Transverse colon (tissue), 4 donors: Measurements from ENCODE around the gene CCDC112. TPM values are rescaled to one million over a fixed set of nuclear protein-coding genes. Genes with fewer than 3 reads are reported as not detected.

ENCODE experiments used
- DNase-seq: peaks from one replicate; pipeline ENCODE4 v3.0.0-alpha.2; 2019
- H3K27ac ChIP-seq, 4 donors: fragments of 200-600 bp; sonication (generic); 2 replicates each; pipeline ENCODE4 v1.5.1; 2016 to 2018; ENCODE audit warnings: inconsistent platforms in 4 of 4
- H3K27me3 ChIP-seq: fragments of 200-600 bp; sonication (generic); 2 replicates; pipeline ENCODE4 v1.5.1; 2017; ENCODE audit warnings: inconsistent platforms
- H3K36me3 ChIP-seq, 4 donors: fragments of 200-600 bp; sonication (generic); 2 replicates each; pipeline ENCODE4 v1.5.1; 2017 to 2019; ENCODE audit warnings: inconsistent platforms in 4 of 4
- H3K4me1 ChIP-seq, 4 donors: fragments of 200-600 bp; sonication (generic); 2 replicates each; pipeline ENCODE4 v1.5.1; 2017 to 2020; ENCODE audit warnings: inconsistent platforms in 4 of 4
- H3K4me3 ChIP-seq, 4 donors: fragments of 200-600 bp; sonication (generic); 1 replicate in 1 of 4; 2 replicates in 3 of 4; pipeline versions ENCODE4 v1.5.1 to v1.6.1; 2017 to 2019; ENCODE audit warnings: inconsistent platforms in 4 of 4
- H3K9me3 ChIP-seq, 2 donors: fragments of 200-600 bp; sonication (generic); 2 replicates each; pipeline ENCODE4 v1.5.1; 2017 to 2019; ENCODE audit warnings: inconsistent platforms in 2 of 2
- CTCF ChIP-seq, 5 experiments: fragments of 200-600 bp in 3 of 5; fragments of 450-650 bp in 2 of 5; sonication (generic) in 3 of 5; IDR thresholded peaks; 1 replicate in 2 of 5; 2 replicates in 3 of 5; pipeline ENCODE4 v1.5.1; 2016 to 2017; ENCODE audit warnings: antibody characterized with exemption in 5 of 5, inconsistent platforms in 3 of 5, mild to moderate bottlenecking in 2 of 5, moderate library complexity in 1 of 5
- EP300 ChIP-seq: sonication (generic); formaldehyde crosslinking; IDR thresholded peaks from one replicate; pipeline ENCODE4 v1.6.1; 2017; ENCODE audit warnings: antibody characterized with exemption, low read depth
- POLR2A ChIP-seq: fragments of 450-650 bp; IDR thresholded peaks from one replicate; pipeline ENCODE4 v1.6.1; 2016; ENCODE audit warnings: antibody characterized with exemption, mild to moderate bottlenecking, moderate library complexity
- POLR2AphosphoS5 ChIP-seq, 3 donors: sonication (generic); formaldehyde crosslinking; IDR thresholded peaks; one replicate each; pipeline ENCODE4 v1.6.1; 2016; ENCODE audit warnings: antibody characterized with exemption in 3 of 3
- WGBS, 2 donors: methylation state at CpG; one replicate each; pipeline ENCODE4 v1.1.5; 2018; ENCODE audit warnings: low coverage in 1 of 2; 5-methylcytosine and 5-hydroxymethylcytosine counted together
- in situ Hi-C, 4 donors: fragments of 200-750 bp; cut with MboI; loops; one replicate each; pipeline versions ENCODE4 v1.15.0 to v1.15.1; 2017; ENCODE audit warnings: low sequenced_read_pairs in 3 of 4, low pct_ligation_motif_present in 1 of 4, low pct_unique_long_range_greater_than_20kb in 1 of 4
- intact Hi-C: fragments of 100-400 bp; cut with DNase I; formaldehyde crosslinking; loops from one replicate; pipeline ENCODE4 v1.15.1; 2023; ENCODE audit warnings: low total_unique reads
- total RNA-seq, 4 donors: library from RNA; depleted of rRNA; stranded (reverse); fragments of >200 nt; gene quantifications; one replicate each; pipeline ENCODE4 v1.1.0, GENCODE V29; 2016

The CCDC112 gene
- total RNA-seq, 4 donors from 2014 or later = 15.7 to 22.4 (median 20.5) TPM

GRCh38 chr5:115289104-115289503 lies 7.3 kb downstream of the CCDC112 start:
- Histone ChIP-seq H3K27me3 (no peaks in the 10 kb centered on the region), H3K9me3 (peaks cover 0 to 4% of the 10 kb centered on the region in 2 donors), H3K36me3 (no peaks in the 10 kb centered on the region), H3K27ac (no peak overlapping the region), H3K4me3 (no peak overlapping the region), H3K4me1 (peaks cover 0 to 6% (median 4%) of the 10 kb centered on the region in 4 donors)
- WGBS, 2 donors = 84% methylated on average over 4 of the region's 4 CpGs; no CpG with 5 or more reads in 1 of the 2 donors
- in situ Hi-C loops (no loop called here), intact Hi-C loops (no loop called here)
- no peak for DNase-seq
- no peak for TF ChIP-seq POLR2AphosphoS5 (IDR thresholded peaks at IDR 0.05)
- no peak for TF ChIP-seq CTCF (IDR thresholded peaks at IDR 0.05)
- no peak for TF ChIP-seq EP300
- no peak for TF ChIP-seq POLR2A

GRCh38 chr5:115284021-115284420 lies 12.4 kb downstream of the CCDC112 start:
- WGBS, 2 donors = 50 to 66% methylated on average over 1 of the region's 1 CpG
- Histone ChIP-seq H3K36me3 (no peaks in the 10 kb centered on the region), H3K27ac (no peak overlapping the region), H3K9me3 (no peaks in the 10 kb centered on the region), H3K4me1 (peaks cover 0 to 8% (median 0%) of the 10 kb centered on the region in 4 donors), H3K27me3 (no peaks in the 10 kb centered on the region), H3K4me3 (no peak overlapping the region)
- DNase-seq = no peak
- no peak for TF ChIP-seq POLR2AphosphoS5 (IDR thresholded peaks at IDR 0.05)
- in situ Hi-C loops = no loop called here
- intact Hi-C loops = no loop called here

GRCh38 chr5:115282131-115282530 lies 14.3 kb downstream of the CCDC112 start:
- WGBS, 2 donors = 96 to 100% methylated on average over 1 of the region's 1 CpG
- no peak for DNase-seq
- in situ Hi-C loops = no loop called here
- Histone ChIP-seq H3K27me3 (no peaks in the 10 kb centered on the region), H3K9me3 (no peaks in the 10 kb centered on the region), H3K27ac (no peak overlapping the region), H3K36me3 (no peaks in the 10 kb centered on the region), H3K4me1 (peaks cover 0 to 8% (median 0%) of the 10 kb centered on the region in 4 donors), H3K4me3 (no peak overlapping the region)
- TF ChIP-seq CTCF (IDR thresholded peaks at IDR 0.05) (no peak), POLR2A (no peak), POLR2AphosphoS5 (IDR thresholded peaks at IDR 0.05) (no peak), EP300 (no peak)
- intact Hi-C loops = no loop called here

GRCh38 chr5:115274584-115274983 lies 21.9 kb downstream of the CCDC112 start:
- Histone ChIP-seq H3K27ac (no peak overlapping the region), H3K4me3 (no peak overlapping the region), H3K27me3 (no peaks in the 10 kb centered on the region), H3K9me3 (no peaks in the 10 kb centered on the region), H3K36me3 (peaks cover 0 to 17% (median 7%) of the 10 kb centered on the region in 4 donors), H3K4me1 (peaks cover 0 to 25% (median 6%) of the 10 kb centered on the region in 4 donors)
- DNase-seq = no peak
- in situ Hi-C loops = no loop called here
- WGBS, 2 donors = 75 to 77% methylated on average over 1 to 3 of the region's 3 CpGs
- TF ChIP-seq POLR2A (no peak), CTCF (IDR thresholded peaks at IDR 0.05) (no peak), EP300 (no peak)
- intact Hi-C loops = no loop called here
